ENCODE results near the gene ABHD4.
A peak's percentile ranks its signal among the peaks of the same experiment; 100 is the strongest.
"Not testable (repeated sequence)": the region's sequence is repeated elsewhere in the genome, so short reads cannot be mapped to it uniquely, and the experiment has no call there.

ABHD4 gene

DNA sequence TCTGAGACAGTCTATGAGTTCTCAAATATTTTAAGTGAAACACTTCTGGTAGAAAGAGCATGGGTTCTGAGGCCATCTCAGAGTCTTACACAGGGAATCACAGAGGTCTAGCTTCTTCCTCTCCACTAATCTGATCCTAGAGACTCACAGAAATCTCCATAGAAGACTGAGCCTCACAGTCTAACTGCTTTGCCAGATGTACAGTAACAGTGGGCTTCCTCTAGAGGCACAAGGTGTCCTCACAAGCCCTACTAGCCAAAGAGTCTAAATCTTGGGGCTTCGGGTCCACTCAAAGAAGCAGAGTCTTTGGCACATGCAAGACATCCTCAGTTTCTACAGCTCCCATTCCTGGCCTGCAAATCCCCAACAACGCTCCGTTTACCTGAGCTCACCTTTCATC lies 32.0 kb downstream of the ABHD4 start:
- no peak for DNase-seq

- no peak for DNase-seq
These were observed 32.4 kb downstream of the ABHD4 start for GRCh38 chr14:22630486-22630885.

GRCh38 chr14:22634233-22634900 lies 36.3 kb downstream of the ABHD4 start:
- DNase-seq, result no peak

GRCh38 chr14:22635980-22636379 lies 37.9 kb downstream of the ABHD4 start:
- DNase-seq, result not testable (repeated sequence)

DNA sequence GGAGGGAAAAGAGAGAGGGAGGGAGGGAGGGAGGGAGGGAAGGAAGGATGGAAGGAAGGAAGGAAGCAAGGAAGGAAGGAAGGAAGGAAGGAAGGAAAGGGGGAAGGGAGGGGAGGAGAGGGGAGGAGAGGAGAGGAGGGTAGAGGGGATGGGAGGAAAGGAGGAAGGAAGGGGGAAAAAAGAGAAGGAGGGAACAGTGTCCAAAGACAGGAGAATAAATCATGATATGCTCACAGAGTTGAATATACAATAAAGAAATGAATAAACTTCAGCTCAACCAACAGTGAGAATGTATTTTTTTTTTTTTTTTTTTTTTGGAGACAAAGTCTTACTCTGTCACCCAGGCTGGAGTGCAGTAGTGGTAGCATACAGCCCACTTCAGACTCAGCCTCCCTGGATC lies 42.1 kb downstream of the ABHD4 start:
- DNase-seq, result no peak

DNA sequence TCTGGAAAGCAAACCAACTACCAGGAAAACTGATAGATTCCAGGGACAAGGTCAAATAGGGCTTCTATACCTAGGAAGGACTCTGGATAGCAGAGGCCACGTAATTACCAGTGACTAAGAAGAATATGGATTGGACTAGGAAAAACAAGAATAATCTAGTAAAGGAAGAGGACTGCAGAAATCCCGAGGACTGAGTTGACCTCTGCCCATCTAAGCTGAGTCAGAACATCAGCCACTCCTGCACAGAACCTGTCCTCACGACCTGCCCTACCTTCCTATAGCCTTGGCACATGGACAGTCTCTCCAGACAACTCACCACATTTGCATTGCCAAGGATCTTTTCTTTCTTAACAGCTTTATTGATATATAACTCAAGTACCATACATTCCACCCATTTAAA lies 43.7 kb downstream of the ABHD4 start:
- DNase-seq, result no peak

DNA sequence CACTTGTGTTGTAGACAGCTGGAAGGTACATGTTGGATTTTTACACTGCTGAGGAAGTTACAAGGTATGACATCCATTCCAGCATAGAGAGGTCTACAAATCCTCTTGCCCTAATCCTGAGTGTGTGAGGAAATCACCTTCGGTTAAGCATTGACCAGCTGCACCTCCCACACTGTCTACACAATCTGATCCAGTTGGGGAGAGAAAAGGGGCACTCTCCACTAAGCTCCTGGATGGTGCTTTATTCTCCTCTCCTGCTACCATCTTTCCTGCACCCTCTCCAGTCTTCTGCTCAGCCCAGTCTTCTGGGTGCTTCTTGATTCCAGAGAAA lies 46.2 kb downstream of the ABHD4 start, which contains the start of gene OR6J1:
Gene OR6J1 (minus strand): TSS at position 48 of the 331 bp plus-strand sequence. CDS start 9,541 bp downstream, outside the sequence.
- no peak for DNase-seq

GRCh38 chr14:22646570-22647254 lies 48.6 kb downstream of the ABHD4 start:
- no peak for DNase-seq

DNA sequence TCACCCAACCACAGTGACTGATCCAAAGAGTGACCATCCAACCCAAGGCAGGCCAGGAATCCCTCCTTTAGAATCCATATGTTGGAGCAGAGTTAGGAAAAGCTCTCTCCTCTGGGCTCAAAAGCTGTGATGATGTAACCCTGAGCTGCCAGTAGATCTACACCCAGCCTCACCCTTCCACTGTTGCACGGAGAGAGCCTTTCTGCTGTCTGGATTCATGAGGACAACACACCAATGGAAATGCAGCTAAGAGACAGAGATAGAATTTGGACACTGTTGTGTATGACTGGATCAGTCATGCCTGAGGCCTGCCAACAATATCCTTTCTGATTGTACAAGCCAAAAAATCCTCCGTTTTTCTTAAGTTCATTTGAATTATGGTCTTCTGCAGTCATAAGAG lies 50.4 kb downstream of the ABHD4 start:
- no peak for DNase-seq

DNA sequence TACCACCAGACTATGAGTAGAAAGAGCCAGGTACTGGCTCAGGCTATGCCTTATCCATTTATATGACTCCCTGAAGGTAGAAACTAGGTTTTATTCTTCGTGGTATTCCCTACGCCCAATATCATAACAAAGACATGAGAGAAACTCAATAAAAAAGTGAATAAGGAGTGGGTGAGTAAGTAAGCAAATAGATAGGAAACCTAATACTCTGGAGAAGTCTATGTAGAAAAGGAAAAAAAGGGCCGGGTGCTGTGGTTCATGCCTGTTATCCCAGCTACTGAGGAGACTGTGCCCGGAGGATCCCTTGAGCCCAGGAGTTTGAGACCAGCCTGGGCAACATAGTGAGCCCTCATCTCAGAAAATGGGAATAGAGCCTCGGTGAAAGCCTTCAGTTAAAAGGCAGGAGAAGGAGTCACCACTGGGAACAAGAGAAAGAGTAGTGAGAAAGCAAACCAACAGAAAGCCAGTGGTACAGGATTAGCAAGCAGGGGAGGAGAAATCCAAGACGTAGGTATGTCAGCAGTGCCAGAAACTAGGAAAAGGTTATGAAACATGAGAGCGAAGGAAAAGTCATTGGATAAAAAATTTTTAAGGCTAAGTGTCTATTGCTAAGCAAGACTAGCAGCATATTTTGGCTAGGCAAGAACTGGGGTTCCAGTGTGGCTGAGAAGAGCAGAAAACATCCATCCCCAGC lies 52.1 kb downstream of the ABHD4 start:
- DNase-seq, result no peak

DNA sequence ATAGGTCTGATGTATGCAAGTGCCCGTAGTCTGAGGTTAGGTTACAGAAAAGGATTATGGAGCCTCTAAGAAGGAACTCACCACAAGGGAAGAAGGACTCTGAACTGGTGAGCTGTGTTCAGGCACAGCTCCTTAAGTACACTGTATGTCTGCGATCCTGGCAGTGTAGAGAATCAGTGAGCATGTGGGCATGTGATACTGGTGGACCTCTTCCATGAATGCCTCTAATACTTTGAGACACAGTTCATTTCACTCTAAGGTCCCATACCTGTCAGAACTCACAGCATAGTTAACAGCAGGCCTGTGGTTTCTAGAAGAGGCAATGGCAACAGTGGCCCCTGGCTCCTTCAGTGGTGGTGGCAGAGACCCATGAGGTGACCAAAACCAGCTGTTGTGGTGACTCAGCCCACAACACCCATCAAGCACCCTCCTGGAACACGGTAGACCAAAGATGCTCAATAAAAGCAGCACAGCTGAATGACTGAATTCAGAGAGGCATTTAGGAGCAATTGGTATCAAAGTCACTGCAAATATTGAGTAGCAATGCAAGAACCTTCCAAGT lies 52.9 kb downstream of the ABHD4 start:
- DNase-seq, result no peak

- no peak for DNase-seq
These were observed 53.5 kb downstream of the ABHD4 start for GRCh38 chr14:22651586-22651985.

- peak; percentile 45 to 62 for DNase-seq
These were observed 55.0 kb downstream of the ABHD4 start for GRCh38 chr14:22653012-22653621.

- DNase-seq, result no peak
These were observed 58.1 kb downstream of the ABHD4 start for GRCh38 chr14:22656226-22656625.

GRCh38 chr14:22656945-22657731 lies 59.0 kb downstream of the ABHD4 start:
- DNase-seq, result no peak

DNA sequence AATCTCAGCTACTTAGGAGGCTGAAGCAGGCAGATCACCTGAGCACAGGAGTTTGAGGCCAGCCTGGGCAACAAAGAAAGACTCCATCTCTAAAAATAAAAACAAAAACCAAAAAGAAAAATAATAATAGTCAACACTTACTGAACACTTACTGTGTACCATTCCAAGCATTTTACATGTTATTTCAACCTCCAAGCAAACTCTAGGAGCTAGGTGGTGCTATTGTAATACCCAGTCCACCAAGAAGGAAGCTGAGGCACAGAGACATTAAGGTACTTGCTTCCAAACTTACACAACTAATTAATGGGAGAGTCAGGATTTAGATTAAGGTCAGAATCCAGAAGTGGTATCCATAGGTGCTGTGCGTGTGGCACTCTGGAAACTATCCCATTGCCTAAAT lies 59.8 kb downstream of the ABHD4 start:
- no peak for DNase-seq

GRCh38 chr14:22658946-22659345 lies 60.8 kb downstream of the ABHD4 start:
- no peak for DNase-seq

- DNase-seq, result no peak
These were observed 62.6 kb downstream of the ABHD4 start for GRCh38 chr14:22660654-22661053.
